Measurements from ENCODE around the gene GPATCH2L. TPM values are rescaled to one million over a fixed set of nuclear protein-coding genes. Genes with fewer than 3 reads are reported as not detected.

The GPATCH2L gene
- total RNA-seq = 29.4 TPM
- 10 to 100 TPM; 11.6 to 24.0 (median 18.2) TPM for polyA plus RNA-seq (ENCODE audit: insufficient read depth in 1 of 8, insufficient read length in 8 of 8, low replicate concordance in 1 of 8)
- long read RNA-seq, donor 1, full-length matches to known transcripts = 2 of 2 reads
- long read RNA-seq, donor 1, partial matches to known transcripts = 0 of 2 reads
- long read RNA-seq, donor 1, other reads (novel, unspliced or antisense) = 0 of 2 reads
- long read RNA-seq, donor 2 = 0 reads
- long read RNA-seq, donor 3, full-length matches to known transcripts = 6 of 6 reads
- long read RNA-seq, donor 3, partial matches to known transcripts = 0 of 6 reads
- long read RNA-seq, donor 3, other reads (novel, unspliced or antisense) = 0 of 6 reads
- long read RNA-seq, donor 4, full-length matches to known transcripts = 1 of 1 reads
- long read RNA-seq, donor 4, partial matches to known transcripts = 0 of 1 reads
- long read RNA-seq, donor 4, other reads (novel, unspliced or antisense) = 0 of 1 reads
- long read RNA-seq, donor 5, full-length matches to known transcripts = 6 of 6 reads
- long read RNA-seq, donor 5, partial matches to known transcripts = 0 of 6 reads
- long read RNA-seq, donor 5, other reads (novel, unspliced or antisense) = 0 of 6 reads
- long read RNA-seq, donor 6, full-length matches to known transcripts = 4 of 4 reads
- long read RNA-seq, donor 6, partial matches to known transcripts = 0 of 4 reads
- long read RNA-seq, donor 6, other reads (novel, unspliced or antisense) = 0 of 4 reads
- long read RNA-seq, donor 7, full-length matches to known transcripts = 4 of 4 reads
- long read RNA-seq, donor 7, partial matches to known transcripts = 0 of 4 reads
- long read RNA-seq, donor 7, other reads (novel, unspliced or antisense) = 0 of 4 reads
- long read RNA-seq, donor 8, full-length matches to known transcripts = 1 of 1 reads
- long read RNA-seq, donor 8, partial matches to known transcripts = 0 of 1 reads
- long read RNA-seq, donor 8, other reads (novel, unspliced or antisense) = 0 of 1 reads
- long read RNA-seq, donor 9, full-length matches to known transcripts = 5 of 5 reads
- long read RNA-seq, donor 9, partial matches to known transcripts = 0 of 5 reads
- long read RNA-seq, donor 9, other reads (novel, unspliced or antisense) = 0 of 5 reads
- long read RNA-seq, donor 10, full-length matches to known transcripts = 4 of 4 reads
- long read RNA-seq, donor 10, partial matches to known transcripts = 0 of 4 reads
- long read RNA-seq, donor 10, other reads (novel, unspliced or antisense) = 0 of 4 reads
- long read RNA-seq, donor 11, partial matches to known transcripts = 0 of 1 reads
- long read RNA-seq, donor 11, other reads (novel, unspliced or antisense) = 0 of 1 reads

DNA sequence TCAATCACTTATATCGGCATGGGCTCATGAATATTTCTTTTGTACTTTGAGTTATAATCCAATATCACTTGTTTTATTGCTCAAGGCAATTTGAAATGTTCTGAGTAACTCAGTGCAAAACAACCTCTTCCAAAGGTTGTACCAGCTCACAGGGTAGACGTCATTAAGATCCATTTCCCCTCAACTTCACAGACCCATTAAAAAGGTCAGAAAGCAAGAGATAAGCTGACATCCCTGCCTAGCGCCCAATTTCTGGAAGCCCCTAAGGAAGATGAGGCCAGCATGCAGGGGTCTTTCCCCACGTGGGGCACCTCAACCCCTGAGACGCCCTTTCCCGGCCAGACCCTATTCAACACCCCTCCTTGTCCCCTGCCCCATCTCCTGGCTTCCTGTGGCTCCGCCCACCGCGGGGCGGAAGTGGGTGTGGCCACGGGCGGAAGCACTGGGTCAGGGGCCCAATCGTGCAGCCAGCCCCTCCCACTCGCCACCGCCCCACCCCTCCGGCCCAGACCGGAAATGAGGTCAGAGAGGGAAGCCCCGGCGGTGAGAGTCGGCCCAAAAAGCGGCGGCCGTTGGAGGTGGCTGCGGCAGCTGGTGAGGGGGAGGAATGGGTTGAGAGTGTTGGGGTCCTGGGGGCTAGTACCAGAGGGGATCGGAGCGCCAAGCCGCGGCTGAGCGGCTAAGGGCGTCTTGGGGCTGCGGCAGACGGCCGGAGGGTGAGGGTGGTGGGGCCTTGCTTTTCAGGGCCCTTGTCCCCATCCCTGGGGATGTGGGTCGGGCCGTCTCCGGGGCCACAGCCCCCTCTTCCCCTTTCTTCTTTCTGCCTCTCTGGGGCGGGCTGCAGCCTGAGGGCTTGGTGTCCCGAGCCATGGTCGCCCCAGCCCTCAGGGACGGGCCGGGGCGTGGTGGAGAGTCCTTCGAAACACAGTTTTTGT, at the start of gene GPATCH2L:
TSS of gene GPATCH2L (plus strand) at position 525 of the 935 bp plus-strand sequence. CDS start 2,442 bp downstream, outside the sequence.
- Histone ChIP-seq H3K27ac (ENCODE audit: low read length) (peak within 1 kb of the TSS; percentile 83), H3K27me3 (ENCODE audit: control insufficient read depth, insufficient read depth, low read length) (peaks cover 6% of the 10 kb centered on the region), H3K4me3 (ENCODE audit: low read length) (peak within 1 kb of the TSS; percentile 75), H3K9me3 (replicated peaks; ENCODE audit: control insufficient read depth, low read depth, low read length) (no peaks in the 10 kb centered on the region), H3K4me1 (ENCODE audit: control insufficient read depth, insufficient read depth, low read length) (peaks cover 12% of the 10 kb centered on the region), H3K36me3 (ENCODE audit: control insufficient read depth, insufficient read depth, low read length) (peaks cover 8% of the 10 kb centered on the region)
- under 1% methylated on average over 26 of the region's 43 CpGs for WGBS (ENCODE audit: insufficient coverage)
- peak; percentile 97 for DNase-seq

DNA sequence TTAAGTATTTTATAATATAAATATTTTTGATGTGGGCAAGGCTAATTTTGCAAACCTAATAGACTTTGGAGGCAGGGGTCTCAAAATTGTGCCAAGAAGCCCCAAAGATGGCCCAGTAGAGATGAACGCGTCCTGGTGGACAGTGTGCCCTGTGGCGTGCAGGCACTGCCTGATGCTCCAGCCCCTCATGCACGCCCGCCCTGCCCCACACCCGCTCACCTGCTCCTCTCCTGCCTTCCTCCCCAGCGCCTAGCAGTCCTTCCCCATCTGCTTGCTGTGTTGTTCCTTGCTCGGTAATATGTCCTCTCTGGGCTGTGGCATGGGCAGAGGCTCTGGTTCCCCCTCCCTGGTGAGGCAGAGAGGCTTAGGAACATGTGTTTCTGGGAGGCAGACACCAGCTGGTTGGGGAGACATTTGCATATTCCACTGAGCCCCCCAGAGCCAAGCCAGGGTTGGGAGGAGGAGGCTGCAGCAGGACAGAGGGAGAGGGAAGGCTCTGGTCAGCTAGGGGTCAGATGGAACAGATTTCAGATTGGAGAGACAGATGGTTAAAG, 46.8 kb upstream of the GPATCH2L start:
- no peaks in the 10 kb centered on the region for H3K9me3 ChIP-seq (replicated peaks; ENCODE audit: control insufficient read depth, low read depth, low read length)
- no peaks in the 10 kb centered on the region for H3K36me3 ChIP-seq (ENCODE audit: control insufficient read depth, insufficient read depth, low read length)
- DNase-seq = no peak
- no peak overlapping the region for H3K4me3 ChIP-seq (ENCODE audit: low read length)
- peaks cover 5% of the 10 kb centered on the region for H3K27me3 ChIP-seq (ENCODE audit: control insufficient read depth, insufficient read depth, low read length)
- peaks cover 18% of the 10 kb centered on the region for H3K4me1 ChIP-seq (ENCODE audit: control insufficient read depth, insufficient read depth, low read length)
- WGBS (ENCODE audit: insufficient coverage) = 67% methylated on average over 6 of the region's 8 CpGs
- H3K27ac ChIP-seq (ENCODE audit: low read length) = no peak overlapping the region

GRCh38 chr14:76106188-76106587, 45.5 kb upstream of the GPATCH2L start:
- no peak overlapping the region for H3K27ac ChIP-seq (ENCODE audit: low read length)
- no peaks in the 10 kb centered on the region for H3K36me3 ChIP-seq (ENCODE audit: control insufficient read depth, insufficient read depth, low read length)
- H3K4me3 ChIP-seq (ENCODE audit: low read length) = no peak overlapping the region
- peaks cover 5% of the 10 kb centered on the region for H3K4me1 ChIP-seq (ENCODE audit: control insufficient read depth, insufficient read depth, low read length)
- 83% methylated on average over 1 of the region's 2 CpGs for WGBS (ENCODE audit: insufficient coverage)
- H3K27me3 ChIP-seq (ENCODE audit: control insufficient read depth, insufficient read depth, low read length) = peaks cover 3% of the 10 kb centered on the region
- no peaks in the 10 kb centered on the region for H3K9me3 ChIP-seq (replicated peaks; ENCODE audit: control insufficient read depth, low read depth, low read length)
- no peak for DNase-seq

- Histone ChIP-seq H3K27me3 (ENCODE audit: control insufficient read depth, insufficient read depth, low read length) (peaks cover 8% of the 10 kb centered on the region), H3K4me1 (ENCODE audit: control insufficient read depth, insufficient read depth, low read length) (peaks cover 6% of the 10 kb centered on the region), H3K9me3 (replicated peaks; ENCODE audit: control insufficient read depth, low read depth, low read length) (no peaks in the 10 kb centered on the region), H3K4me3 (ENCODE audit: low read length) (no peak overlapping the region), H3K36me3 (ENCODE audit: control insufficient read depth, insufficient read depth, low read length) (no peaks in the 10 kb centered on the region), H3K27ac (ENCODE audit: low read length) (no peak overlapping the region)
- WGBS (ENCODE audit: insufficient coverage) = 47% methylated on average over 12 of the region's 14 CpGs
- DNase-seq = peak; percentile 43
Measured at GRCh38 chr14:76109087-76109880, 42.4 kb upstream of the GPATCH2L start.

GRCh38 chr14:76112889-76113624, 38.7 kb upstream of the GPATCH2L start:
- no peak overlapping the region for H3K27ac ChIP-seq (ENCODE audit: low read length)
- peaks cover 12% of the 10 kb centered on the region for H3K27me3 ChIP-seq (ENCODE audit: control insufficient read depth, insufficient read depth, low read length)
- H3K36me3 ChIP-seq (ENCODE audit: control insufficient read depth, insufficient read depth, low read length) = no peaks in the 10 kb centered on the region
- no peak for DNase-seq
- no peaks in the 10 kb centered on the region for H3K9me3 ChIP-seq (replicated peaks; ENCODE audit: control insufficient read depth, low read depth, low read length)
- no peak overlapping the region for H3K4me3 ChIP-seq (ENCODE audit: low read length)
- WGBS (ENCODE audit: insufficient coverage) = 47% methylated on average over 17 of the region's 22 CpGs
- peaks cover 13% of the 10 kb centered on the region for H3K4me1 ChIP-seq (ENCODE audit: control insufficient read depth, insufficient read depth, low read length)

DNA sequence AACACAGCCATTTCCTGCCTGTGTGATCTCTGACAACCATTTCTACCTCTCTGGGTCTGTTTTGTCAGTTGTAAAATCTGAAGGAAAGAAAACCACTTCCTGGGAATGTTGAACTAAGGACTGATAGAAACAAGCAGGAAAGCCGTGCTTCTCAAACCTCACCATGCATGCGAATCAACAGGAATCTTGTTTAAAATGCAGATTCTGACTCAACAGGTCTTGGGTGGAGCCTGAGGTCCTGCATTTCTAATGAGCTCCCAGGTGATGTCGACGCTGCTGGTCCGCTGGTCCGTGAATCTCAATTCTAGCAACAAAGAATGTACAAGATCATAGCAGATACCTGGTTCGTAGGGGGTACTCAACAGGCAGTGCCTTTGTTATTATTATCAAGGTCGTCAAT, 38.0 kb upstream of the GPATCH2L start:
- no peak overlapping the region for H3K4me3 ChIP-seq (ENCODE audit: low read length)
- H3K27ac ChIP-seq (ENCODE audit: low read length) = no peak overlapping the region
- peaks cover 12% of the 10 kb centered on the region for H3K27me3 ChIP-seq (ENCODE audit: control insufficient read depth, insufficient read depth, low read length)
- WGBS (ENCODE audit: insufficient coverage) = 55% methylated on average over 5 of the region's 8 CpGs
- no peaks in the 10 kb centered on the region for H3K36me3 ChIP-seq (ENCODE audit: control insufficient read depth, insufficient read depth, low read length)
- H3K9me3 ChIP-seq (replicated peaks; ENCODE audit: control insufficient read depth, low read depth, low read length) = no peaks in the 10 kb centered on the region
- peaks cover 13% of the 10 kb centered on the region for H3K4me1 ChIP-seq (ENCODE audit: control insufficient read depth, insufficient read depth, low read length)
- no peak for DNase-seq

- H3K27ac ChIP-seq (ENCODE audit: low read length) = no peak overlapping the region
- DNase-seq = no peak
- H3K36me3 ChIP-seq (ENCODE audit: control insufficient read depth, insufficient read depth, low read length) = no peaks in the 10 kb centered on the region
- H3K9me3 ChIP-seq (replicated peaks; ENCODE audit: control insufficient read depth, low read depth, low read length) = no peaks in the 10 kb centered on the region
- peaks cover 8% of the 10 kb centered on the region for H3K4me1 ChIP-seq (ENCODE audit: control insufficient read depth, insufficient read depth, low read length)
- peaks cover 12% of the 10 kb centered on the region for H3K27me3 ChIP-seq (ENCODE audit: control insufficient read depth, insufficient read depth, low read length)
- H3K4me3 ChIP-seq (ENCODE audit: low read length) = no peak overlapping the region
- 83% methylated on average over 1 of the region's 2 CpGs for WGBS (ENCODE audit: insufficient coverage)
Measured at GRCh38 chr14:76115010-76115422, 36.7 kb upstream of the GPATCH2L start.
